ENCODE measurements around the gene WDR72.

Gene WDR72

GRCh38 chr15:53490341-53490740 lies 269.1 kb downstream of the WDR72 start:
- no peak for TF ChIP-seq CTCF (IDR thresholded peaks at IDR 0.05; ENCODE audit: borderline replicate concordance, insufficient read depth, low read depth, low read length)

GRCh38 chr15:53482055-53482454 lies 277.4 kb downstream of the WDR72 start:
- no peak overlapping the region for H3K4me3 ChIP-seq (ENCODE audit: low read depth, low read length)
- TF ChIP-seq CTCF (IDR thresholded peaks at IDR 0.05; ENCODE audit: borderline replicate concordance, insufficient read depth, low read depth, low read length): no peak

More at GRCh38 chr15:53490341-53490740, 269.1 kb downstream of the WDR72 start:
- no peak overlapping the region for H3K4me3 ChIP-seq (ENCODE audit: low read depth, low read length)

- H3K4me3 ChIP-seq (ENCODE audit: low read depth, low read length): no peak overlapping the region
- no peak for TF ChIP-seq CTCF (IDR thresholded peaks at IDR 0.05; ENCODE audit: borderline replicate concordance, insufficient read depth, low read depth, low read length)
These were observed 281.3 kb downstream of the WDR72 start for GRCh38 chr15:53477981-53478766.

GRCh38 chr15:53473886-53474285 lies 285.6 kb downstream of the WDR72 start:
- no peak for TF ChIP-seq CTCF (IDR thresholded peaks at IDR 0.05; ENCODE audit: borderline replicate concordance, insufficient read depth, low read depth, low read length)
- H3K4me3 ChIP-seq (ENCODE audit: low read depth, low read length): no peak overlapping the region

- TF ChIP-seq CTCF (IDR thresholded peaks at IDR 0.05; ENCODE audit: borderline replicate concordance, insufficient read depth, low read depth, low read length): no peak
- H3K4me3 ChIP-seq (ENCODE audit: low read depth, low read length): no peak overlapping the region
These were observed 286.0 kb downstream of the WDR72 start for GRCh38 chr15:53473435-53473834.

GRCh38 chr15:53472883-53473282 lies 286.6 kb downstream of the WDR72 start:
- no peak for TF ChIP-seq CTCF (IDR thresholded peaks at IDR 0.05; ENCODE audit: borderline replicate concordance, insufficient read depth, low read depth, low read length)
- no peak overlapping the region for H3K4me3 ChIP-seq (ENCODE audit: low read depth, low read length)

GRCh38 chr15:53472210-53472609 lies 287.3 kb downstream of the WDR72 start:
- no peak for TF ChIP-seq CTCF (IDR thresholded peaks at IDR 0.05; ENCODE audit: borderline replicate concordance, insufficient read depth, low read depth, low read length)
- no peak overlapping the region for H3K4me3 ChIP-seq (ENCODE audit: low read depth, low read length)
